Neural progenitor cell (in vitro differentiated cells): ENCODE data around the gene AQP6. TPM values are rescaled to one million over a fixed set of nuclear protein-coding genes. Genes with fewer than 3 reads are reported as not detected.

Experiments
- DNase-seq: peaks from one replicate; pipeline ENCODE4 v3.0.0-alpha.2; 2016; ENCODE audit warnings: low spot score
- H2AFZ ChIP-seq: fragments of 200-600 bp; sonication (generic); replicated peaks from 2 replicates; pipeline ENCODE4 v1.6.1; 2016; ENCODE audit warnings: antibody characterized with exemption
- H3F3A ChIP-seq: fragments of 200-600 bp; sonication (generic); 2 replicates; pipeline ENCODE4 v1.6.1; 2016; ENCODE audit warnings: antibody characterized with exemption, low read depth
- H3K27ac ChIP-seq: fragments of 200-600 bp; sonication (generic); 2 replicates; pipeline ENCODE4 v1.5.1; 2016; ENCODE audit warnings: mild to moderate bottlenecking
- H3K27me3 ChIP-seq: fragments of 200-600 bp; sonication (generic); 2 replicates; pipeline ENCODE4 v1.6.1; 2016; ENCODE audit warnings: mild to moderate bottlenecking, moderate library complexity
- H3K36me3 ChIP-seq: fragments of 200-600 bp; sonication (generic); 2 replicates; pipeline ENCODE4 v1.5.1; 2016
- H3K4me1 ChIP-seq: fragments of 200-600 bp; sonication (generic); 2 replicates; pipeline ENCODE4 v1.6.1; 2016; ENCODE audit warnings: mixed run types
- H3K4me2 ChIP-seq: fragments of 200-600 bp; sonication (generic); 2 replicates; pipeline ENCODE4 v1.6.1; 2016
- H3K4me3 ChIP-seq: fragments of 200-600 bp; sonication (generic); 2 replicates; pipeline ENCODE4 v1.5.1; 2016
- H3K79me2 ChIP-seq: fragments of 200-600 bp; sonication (generic); 2 replicates; pipeline ENCODE4 v1.6.1; 2016; ENCODE audit warnings: low read depth
- H3K9ac ChIP-seq: fragments of 200-600 bp; sonication (generic); 2 replicates; pipeline ENCODE4 v1.6.1; 2016
- H3K9me3 ChIP-seq: fragments of 200-600 bp; sonication (generic); 2 replicates; pipeline ENCODE4 v1.5.1; 2016; ENCODE audit warnings: low read depth
- H4K20me1 ChIP-seq: fragments of 200-600 bp; sonication (generic); 2 replicates; pipeline ENCODE4 v1.6.1; 2016; ENCODE audit warnings: low read depth
- H3K27ac Mint-ChIP-seq: 3 replicates; pipeline ENCODE4 v1.8.0; 2021; ENCODE audit warnings: mixed read lengths
- H3K27me3 Mint-ChIP-seq: 2 replicates; pipeline ENCODE4 v1.8.0; 2022; ENCODE audit warnings: low read depth, mild to moderate bottlenecking, inconsistent platforms, moderate library complexity, mixed read lengths; ENCODE audit not compliant: insufficient read depth
- H3K36me3 Mint-ChIP-seq: 3 replicates; pipeline ENCODE4 v1.8.0; 2021; ENCODE audit warnings: mixed read lengths
- H3K4me1 Mint-ChIP-seq: 3 replicates; pipeline ENCODE4 v1.8.0; 2021; ENCODE audit warnings: mixed read lengths
- H3K4me3 Mint-ChIP-seq: 3 replicates; pipeline ENCODE4 v1.8.0; 2021; ENCODE audit warnings: mild to moderate bottlenecking, moderate library complexity, mixed read lengths
- H3K9me3 Mint-ChIP-seq: 3 replicates; pipeline ENCODE4 v1.8.0; 2020; ENCODE audit warnings: mixed read lengths
- CTCF ChIP-seq: fragments of 200-600 bp; sonication (generic); IDR thresholded peaks from 2 replicates; pipeline ENCODE4 v1.5.1; 2017; ENCODE audit warnings: antibody characterized with exemption, mild to moderate bottlenecking
- EZH2 ChIP-seq: fragments of 200-600 bp; sonication (generic); IDR thresholded peaks from 2 replicates; pipeline ENCODE4 v1.6.1; 2017; ENCODE audit warnings: antibody characterized with exemption, mild to moderate bottlenecking, moderate library complexity
- EZH2phosphoT487 ChIP-seq: fragments of 200-600 bp; sonication (generic); IDR thresholded peaks from 2 replicates; pipeline ENCODE4 v1.6.1; 2017; ENCODE audit warnings: antibody characterized with exemption
- total RNA-seq: library from RNA; depleted of rRNA; stranded (reverse); fragments of >200 nt; gene quantifications from 2 replicates; pipeline ENCODE4 v1.2.3, GENCODE V29; 2015; ENCODE audit warnings: low replicate concordance

Gene AQP6
- total RNA-seq, 1 donor from 2014 or later, result not detected

GRCh38 chr12:49980501-49981349, 8.0 kb downstream of the AQP6 start:
- Histone ChIP-seq H3K4me1 (peaks cover 42% of the 10 kb centered on the region), H3K4me2 (peak overlapping the region; percentile 52), H3K9me3 (no peaks in the 10 kb centered on the region), H3K36me3 (no peaks in the 10 kb centered on the region), H3K79me2 (no peaks in the 10 kb centered on the region), H3K27ac (no peak overlapping the region), H3K27me3 (no peaks in the 10 kb centered on the region), H3F3A (peaks cover 33% of the 10 kb centered on the region), H3K9ac (no peak overlapping the region), H4K20me1 (peaks cover 22% of the 10 kb centered on the region), H2AFZ (no peak overlapping the region), H3K4me3 (no peak overlapping the region)
- Mint-ChIP-seq H3K4me3 (no peak overlapping the region), H3K36me3 (no peaks in the 10 kb centered on the region), H3K4me1 (peaks cover 58% of the 10 kb centered on the region), H3K27me3 (peaks cover 9% of the 10 kb centered on the region), H3K27ac (peak overlapping the region; percentile 69), H3K9me3 (no peaks in the 10 kb centered on the region)
- peak; percentile 41 for DNase-seq
- no peak for TF ChIP-seq CTCF
- no peak for TF ChIP-seq EZH2phosphoT487
- no peak for TF ChIP-seq EZH2

GRCh38 chr12:49982246-49983087, 9.7 kb downstream of the AQP6 start:
- H3K79me2 ChIP-seq, result no peaks in the 10 kb centered on the region
- peaks cover 63% of the 10 kb centered on the region for H3K4me1 Mint-ChIP-seq
- H3K36me3 Mint-ChIP-seq, result peaks cover 2% of the 10 kb centered on the region
- H2AFZ ChIP-seq, result no peak overlapping the region
- no peaks in the 10 kb centered on the region for H3K9me3 ChIP-seq
- no peaks in the 10 kb centered on the region for H3K36me3 ChIP-seq
- H3K4me3 Mint-ChIP-seq, result no peak overlapping the region
- H3K4me1 ChIP-seq, result peaks cover 42% of the 10 kb centered on the region
- TF ChIP-seq EZH2phosphoT487 (no peak), CTCF (no peak), EZH2 (no peak)
- H3F3A ChIP-seq, result peaks cover 33% of the 10 kb centered on the region
- H3K27ac ChIP-seq, result no peak overlapping the region
- no peak overlapping the region for H3K9ac ChIP-seq
- no peak overlapping the region for H3K4me2 ChIP-seq
- DNase-seq, result no peak
- H3K27me3 Mint-ChIP-seq, result peaks cover 8% of the 10 kb centered on the region
- no peaks in the 10 kb centered on the region for H3K27me3 ChIP-seq
- H4K20me1 ChIP-seq, result peaks cover 24% of the 10 kb centered on the region
- H3K27ac Mint-ChIP-seq, result no peak overlapping the region
- H3K9me3 Mint-ChIP-seq, result no peaks in the 10 kb centered on the region
- H3K4me3 ChIP-seq, result no peak overlapping the region

DNA sequence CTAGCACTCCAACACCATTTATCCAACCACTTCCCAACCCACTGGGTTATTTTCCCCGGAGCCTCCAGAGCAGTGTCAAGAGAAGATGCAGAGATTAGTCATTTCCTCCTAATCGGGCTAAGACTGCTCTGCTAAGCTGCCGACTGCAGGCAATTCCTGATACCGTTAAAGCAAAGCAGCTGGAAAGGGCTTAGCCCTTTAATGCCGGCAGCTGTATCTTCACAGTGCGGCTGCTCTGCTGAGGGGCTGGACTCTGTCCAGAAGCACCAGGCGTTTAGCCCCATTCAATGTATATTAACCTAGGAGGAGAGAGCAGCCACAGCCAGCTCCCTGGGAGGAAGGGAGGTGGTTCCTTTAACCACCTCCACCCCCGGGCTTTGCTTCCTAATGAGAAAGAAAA, 11.1 kb downstream of the AQP6 start:
- no peaks in the 10 kb centered on the region for H3K9me3 Mint-ChIP-seq
- Histone ChIP-seq H3K27ac (peak overlapping the region; percentile 51), H3K4me1 (peaks cover 36% of the 10 kb centered on the region), H3K27me3 (no peaks in the 10 kb centered on the region), H2AFZ (no peak overlapping the region), H3K79me2 (no peaks in the 10 kb centered on the region), H3K4me3 (no peak overlapping the region), H4K20me1 (peaks cover 24% of the 10 kb centered on the region), H3K4me2 (peak overlapping the region; percentile 27), H3K36me3 (no peaks in the 10 kb centered on the region), H3K9ac (no peak overlapping the region), H3K9me3 (no peaks in the 10 kb centered on the region), H3F3A (peaks cover 33% of the 10 kb centered on the region)
- H3K27me3 Mint-ChIP-seq, result peaks cover 8% of the 10 kb centered on the region
- peaks cover 8% of the 10 kb centered on the region for H3K36me3 Mint-ChIP-seq
- H3K4me1 Mint-ChIP-seq, result peaks cover 54% of the 10 kb centered on the region
- peak overlapping the region; percentile 22 for H3K4me3 Mint-ChIP-seq
- peak overlapping the region; percentile 25 for H3K27ac Mint-ChIP-seq
- TF ChIP-seq EZH2, result no peak
- no peak for TF ChIP-seq CTCF
- no peak for TF ChIP-seq EZH2phosphoT487
- peak; percentile 86 for DNase-seq
